ENCODE measurements around the gene ESPL1.
A peak's percentile ranks its signal among the peaks of the same experiment; 100 is the strongest.
"Not testable (repeated sequence)": the region's sequence is repeated elsewhere in the genome, so short reads cannot be mapped to it uniquely, and the experiment has no call there.

ESPL1 gene

DNA sequence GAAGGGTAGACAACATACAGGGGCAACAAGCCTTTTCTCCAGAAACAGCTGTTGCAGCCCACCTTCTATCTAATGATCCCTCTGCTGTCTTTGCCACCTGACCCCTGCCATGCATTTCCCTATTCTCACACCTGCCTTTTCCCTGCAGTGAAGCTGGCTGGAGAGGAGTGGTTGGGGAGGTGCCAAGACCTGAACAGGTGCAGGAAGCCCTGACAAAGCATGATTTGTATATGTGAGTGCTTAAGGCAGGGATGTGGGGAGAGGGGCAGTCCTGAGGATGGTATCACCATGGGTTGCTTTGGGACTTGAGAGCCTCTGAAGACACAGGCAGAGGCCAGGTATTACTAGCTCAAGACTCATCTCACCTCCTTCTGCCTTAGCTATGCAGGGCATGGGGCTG lies 24.3 kb downstream of the ESPL1 start:
- H3K4me3 ChIP-seq (ENCODE audit: low read depth, low read length), result no peak overlapping the region
- DNase-seq (ENCODE audit: low read depth), result no peak
- TF ChIP-seq, protein P1, sequence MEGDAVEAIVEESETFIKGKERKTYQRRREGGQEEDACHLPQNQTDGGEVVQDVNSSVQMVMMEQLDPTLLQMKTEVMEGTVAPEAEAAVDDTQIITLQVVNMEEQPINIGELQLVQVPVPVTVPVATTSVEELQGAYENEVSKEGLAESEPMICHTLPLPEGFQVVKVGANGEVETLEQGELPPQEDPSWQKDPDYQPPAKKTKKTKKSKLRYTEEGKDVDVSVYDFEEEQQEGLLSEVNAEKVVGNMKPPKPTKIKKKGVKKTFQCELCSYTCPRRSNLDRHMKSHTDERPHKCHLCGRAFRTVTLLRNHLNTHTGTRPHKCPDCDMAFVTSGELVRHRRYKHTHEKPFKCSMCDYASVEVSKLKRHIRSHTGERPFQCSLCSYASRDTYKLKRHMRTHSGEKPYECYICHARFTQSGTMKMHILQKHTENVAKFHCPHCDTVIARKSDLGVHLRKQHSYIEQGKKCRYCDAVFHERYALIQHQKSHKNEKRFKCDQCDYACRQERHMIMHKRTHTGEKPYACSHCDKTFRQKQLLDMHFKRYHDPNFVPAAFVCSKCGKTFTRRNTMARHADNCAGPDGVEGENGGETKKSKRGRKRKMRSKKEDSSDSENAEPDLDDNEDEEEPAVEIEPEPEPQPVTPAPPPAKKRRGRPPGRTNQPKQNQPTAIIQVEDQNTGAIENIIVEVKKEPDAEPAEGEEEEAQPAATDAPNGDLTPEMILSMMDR (IDR thresholded peaks at IDR 0.05; ENCODE audit: low read depth, low read length, missing control alignments), result no peak

DNA sequence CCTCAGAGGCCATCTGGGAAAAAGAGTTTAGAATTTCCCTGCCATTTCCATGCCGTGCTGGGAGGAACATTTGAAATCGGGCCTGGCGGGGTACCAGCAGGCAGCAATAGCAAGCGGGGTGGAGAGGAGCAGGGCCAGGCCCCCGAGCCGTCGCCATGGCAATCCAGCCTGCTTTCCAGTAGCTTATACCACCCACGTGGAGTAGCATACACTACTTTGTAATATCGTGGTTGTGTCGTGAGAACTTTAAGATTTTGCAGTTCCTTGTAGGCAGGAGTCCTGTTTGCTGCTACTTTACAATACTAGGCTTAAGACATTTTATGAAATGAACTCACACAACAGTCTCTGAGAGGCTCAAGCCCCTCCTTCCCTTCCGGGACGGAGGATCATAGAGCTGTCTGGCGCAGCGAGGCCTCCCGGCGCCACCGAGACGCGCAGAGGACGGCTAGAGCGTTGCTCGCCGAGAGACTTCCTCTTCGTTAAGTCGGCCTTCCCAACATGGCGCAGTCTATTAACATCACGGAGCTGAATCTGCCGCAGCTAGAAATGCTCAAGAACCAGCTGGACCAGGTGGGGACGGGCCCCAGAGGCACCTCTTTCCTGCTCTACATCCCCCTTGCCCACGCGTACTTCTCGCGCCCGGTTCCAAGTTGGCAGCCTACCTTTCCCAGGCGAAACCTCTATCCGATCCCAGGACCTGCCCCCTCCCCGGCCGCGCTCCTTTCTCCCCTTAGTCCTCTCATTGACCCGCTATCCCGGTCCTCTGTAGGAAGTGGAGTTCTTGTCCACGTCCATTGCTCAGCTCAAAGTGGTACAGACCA lies 27.2 kb downstream of the ESPL1 start, which contains the start of gene PFDN5:
TSS of gene PFDN5 (plus strand) at position 473 of the 821 bp plus-strand sequence. CDS start at position 499, 26 bp downstream.
- H3K4me3 ChIP-seq (ENCODE audit: low read depth, low read length), result peak within 1 kb of the TSS; percentile 74
- TF ChIP-seq, protein P1 (IDR thresholded peaks at IDR 0.05; ENCODE audit: low read depth, low read length, missing control alignments), result no peak
- DNase-seq (ENCODE audit: low read depth), result peak; percentile 77

DNA sequence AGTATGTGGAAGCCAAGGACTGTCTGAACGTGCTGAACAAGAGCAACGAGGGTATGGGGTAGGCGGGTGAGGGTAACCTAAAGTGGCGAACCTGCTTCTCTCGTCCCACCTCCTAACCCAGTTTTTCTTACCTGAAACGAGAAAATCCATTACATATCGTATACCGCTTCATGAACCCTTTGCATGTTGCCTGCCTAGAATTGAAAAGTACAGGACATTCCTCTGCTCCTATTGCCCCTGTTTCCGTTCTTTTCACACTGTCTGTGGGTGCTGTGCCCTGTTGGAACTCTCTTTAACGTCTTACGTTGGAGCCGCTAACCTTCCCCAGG lies 27.8 kb downstream of the ESPL1 start:
- TF ChIP-seq, protein P1 (IDR thresholded peaks at IDR 0.05; ENCODE audit: low read depth, low read length, missing control alignments), result no peak
- no peak for DNase-seq (ENCODE audit: low read depth)

DNA sequence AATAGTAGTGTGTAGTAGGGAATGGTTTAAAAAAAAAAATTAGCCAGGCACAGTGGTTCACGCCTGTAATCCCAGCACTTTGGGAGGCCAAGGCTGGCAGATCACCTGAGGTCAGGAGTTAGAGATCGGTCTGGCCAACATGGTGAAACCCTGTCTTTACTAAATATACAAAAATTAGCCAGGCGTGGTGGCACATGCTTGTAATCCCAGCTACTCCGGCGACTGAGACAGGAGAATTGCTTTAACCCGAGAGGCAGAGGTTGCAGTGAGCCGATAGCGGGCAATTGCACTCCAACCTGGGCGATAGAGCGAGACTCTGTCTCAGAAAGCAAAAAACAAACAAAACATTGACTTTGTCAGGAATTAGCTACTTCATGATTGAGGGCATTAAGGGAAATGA lies 29.0 kb downstream of the ESPL1 start:
- DNase-seq (ENCODE audit: low read depth); H3K4me3 ChIP-seq (ENCODE audit: low read depth, low read length): not testable (repeated sequence)

More for the DNA sequence above, 27.8 kb downstream of the ESPL1 start:
- H3K4me3 ChIP-seq (ENCODE audit: low read depth, low read length), result peak overlapping the region; percentile 74

DNA sequence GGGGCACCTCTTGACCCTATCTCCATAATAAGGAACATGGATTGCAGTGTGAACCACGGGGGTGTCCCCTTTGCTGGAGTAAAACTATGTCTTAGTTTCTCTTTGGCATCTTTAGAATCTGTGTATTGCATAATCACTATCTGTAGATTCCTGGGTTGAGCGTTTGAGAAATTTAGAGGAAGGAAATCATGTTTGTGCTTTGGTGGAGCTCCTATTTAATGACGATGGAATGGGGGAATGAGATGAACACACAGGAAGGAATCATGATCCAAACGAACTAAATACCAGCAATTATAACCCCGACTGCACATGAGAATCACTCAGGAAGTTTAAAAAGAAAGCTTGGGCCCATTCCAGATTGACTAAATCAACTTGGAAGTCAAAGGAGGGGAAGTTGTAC lies 30.1 kb downstream of the ESPL1 start:
- no peak for DNase-seq (ENCODE audit: low read depth)
- TF ChIP-seq, protein P1 (IDR thresholded peaks at IDR 0.05; ENCODE audit: low read depth, low read length, missing control alignments), result no peak
- H3K4me3 ChIP-seq (ENCODE audit: low read depth, low read length), result no peak overlapping the region

DNA sequence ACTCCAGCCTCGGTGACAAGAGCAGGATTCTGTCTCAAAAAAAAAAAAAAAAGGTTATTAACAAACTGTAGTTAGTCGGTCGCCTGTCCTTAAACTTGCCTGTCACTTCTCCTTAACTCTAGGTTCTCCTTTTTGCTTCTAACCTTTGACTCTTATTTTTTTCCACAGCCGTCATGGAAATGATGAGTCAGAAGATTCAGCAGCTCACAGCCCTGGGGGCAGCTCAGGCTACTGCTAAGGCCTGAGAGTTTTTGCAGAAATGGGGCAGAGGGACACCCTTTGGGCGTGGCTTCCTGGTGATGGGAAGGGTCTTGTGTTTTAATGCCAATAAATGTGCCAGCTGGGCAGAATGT lies 31.0 kb downstream of the ESPL1 start:
- H3K4me3 ChIP-seq (ENCODE audit: low read depth, low read length), result peak overlapping the region; percentile 78
- no peak for DNase-seq (ENCODE audit: low read depth)
- TF ChIP-seq, protein P1 (IDR thresholded peaks at IDR 0.05; ENCODE audit: low read depth, low read length, missing control alignments), result no peak

DNA sequence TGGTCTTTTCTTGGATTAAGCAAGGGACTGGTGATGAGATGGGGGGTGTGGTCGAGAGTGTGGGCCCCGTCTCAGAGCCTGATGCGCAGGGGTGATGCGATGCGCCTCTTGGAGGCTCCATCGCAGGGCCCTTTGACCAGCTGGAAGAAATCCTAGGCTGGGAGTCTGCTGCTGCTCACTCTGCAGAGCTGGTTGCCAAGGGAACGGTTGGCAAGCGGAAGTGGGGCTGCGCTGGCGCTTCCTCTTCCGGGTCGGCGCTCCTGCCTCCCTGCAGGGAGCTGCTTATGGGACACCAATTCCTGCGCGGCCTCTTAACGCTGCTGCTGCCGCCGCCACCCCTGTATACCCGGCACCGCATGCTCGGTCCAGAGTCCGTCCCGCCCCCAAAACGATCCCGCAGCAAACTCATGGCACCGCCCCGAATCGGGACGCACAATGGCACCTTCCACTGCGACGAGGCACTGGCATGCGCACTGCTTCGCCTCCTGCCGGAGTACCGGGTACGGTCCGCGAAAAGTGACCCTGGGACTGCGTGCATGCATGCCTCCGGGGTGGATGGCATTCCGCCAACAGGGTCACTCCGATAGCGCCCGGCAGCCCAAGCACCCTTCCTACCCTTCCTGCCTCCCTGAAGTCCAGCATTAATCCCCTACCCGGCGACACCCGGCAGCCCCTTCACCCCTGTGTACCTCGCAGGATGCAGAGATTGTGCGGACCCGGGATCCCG lies 31.5 kb downstream of the ESPL1 start, which contains the start of gene MYG1:
TSS of gene MYG1 (plus strand) at position 242 of the 727 bp plus-strand sequence. CDS start at position 285, 43 bp downstream.
- peak within 1 kb of the TSS; percentile 78 for H3K4me3 ChIP-seq (ENCODE audit: low read depth, low read length)
- TF ChIP-seq, protein P1 (IDR thresholded peaks at IDR 0.05; ENCODE audit: low read depth, low read length, missing control alignments), result peak; percentile 13

More for the DNA sequence above, 31.5 kb downstream of the ESPL1 start, which contains the start of gene MYG1:
- peak; percentile 72 for DNase-seq (ENCODE audit: low read depth)
